ENCODE measurements around the gene CYB5RL. TPM values are rescaled to one million over a fixed set of nuclear protein-coding genes. Genes with fewer than 3 reads are reported as not detected.

The CYB5RL gene
- total RNA-seq, 1 experiment from 2014 or later, result 13.1 TPM

- TF ChIP-seq GTF2I (CRISPR knock-in tag; conservative IDR thresholded peaks at IDR 0.05) (no peak), NR3C1 (CRISPR knock-in tag; conservative IDR thresholded peaks at IDR 0.05; ENCODE audit: low read depth) (no peak), MYBL2 (CRISPR knock-in tag; IDR thresholded peaks at IDR 0.05) (no peak), ZNF281 (CRISPR knock-in tag; IDR thresholded peaks at IDR 0.05) (no peak), ESRRA (CRISPR knock-in tag; IDR thresholded peaks at IDR 0.05; ENCODE audit: borderline replicate concordance) (no peak), CBFB (CRISPR knock-in tag; IDR thresholded peaks at IDR 0.05; ENCODE audit: low read depth) (no peak), JAZF1 (CRISPR knock-in tag; IDR thresholded peaks at IDR 0.05) (no peak), ATF3 (CRISPR knock-in tag; conservative IDR thresholded peaks at IDR 0.05) (no peak), TEAD1 (CRISPR knock-in tag; IDR thresholded peaks at IDR 0.05) (no peak)
- TF ChIP-seq, protein P1, sequence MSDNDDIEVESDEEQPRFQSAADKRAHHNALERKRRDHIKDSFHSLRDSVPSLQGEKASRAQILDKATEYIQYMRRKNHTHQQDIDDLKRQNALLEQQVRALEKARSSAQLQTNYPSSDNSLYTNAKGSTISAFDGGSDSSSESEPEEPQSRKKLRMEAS (CRISPR knock-in tag; IDR thresholded peaks at IDR 0.05), result no peak
- TF ChIP-seq, protein P2, sequence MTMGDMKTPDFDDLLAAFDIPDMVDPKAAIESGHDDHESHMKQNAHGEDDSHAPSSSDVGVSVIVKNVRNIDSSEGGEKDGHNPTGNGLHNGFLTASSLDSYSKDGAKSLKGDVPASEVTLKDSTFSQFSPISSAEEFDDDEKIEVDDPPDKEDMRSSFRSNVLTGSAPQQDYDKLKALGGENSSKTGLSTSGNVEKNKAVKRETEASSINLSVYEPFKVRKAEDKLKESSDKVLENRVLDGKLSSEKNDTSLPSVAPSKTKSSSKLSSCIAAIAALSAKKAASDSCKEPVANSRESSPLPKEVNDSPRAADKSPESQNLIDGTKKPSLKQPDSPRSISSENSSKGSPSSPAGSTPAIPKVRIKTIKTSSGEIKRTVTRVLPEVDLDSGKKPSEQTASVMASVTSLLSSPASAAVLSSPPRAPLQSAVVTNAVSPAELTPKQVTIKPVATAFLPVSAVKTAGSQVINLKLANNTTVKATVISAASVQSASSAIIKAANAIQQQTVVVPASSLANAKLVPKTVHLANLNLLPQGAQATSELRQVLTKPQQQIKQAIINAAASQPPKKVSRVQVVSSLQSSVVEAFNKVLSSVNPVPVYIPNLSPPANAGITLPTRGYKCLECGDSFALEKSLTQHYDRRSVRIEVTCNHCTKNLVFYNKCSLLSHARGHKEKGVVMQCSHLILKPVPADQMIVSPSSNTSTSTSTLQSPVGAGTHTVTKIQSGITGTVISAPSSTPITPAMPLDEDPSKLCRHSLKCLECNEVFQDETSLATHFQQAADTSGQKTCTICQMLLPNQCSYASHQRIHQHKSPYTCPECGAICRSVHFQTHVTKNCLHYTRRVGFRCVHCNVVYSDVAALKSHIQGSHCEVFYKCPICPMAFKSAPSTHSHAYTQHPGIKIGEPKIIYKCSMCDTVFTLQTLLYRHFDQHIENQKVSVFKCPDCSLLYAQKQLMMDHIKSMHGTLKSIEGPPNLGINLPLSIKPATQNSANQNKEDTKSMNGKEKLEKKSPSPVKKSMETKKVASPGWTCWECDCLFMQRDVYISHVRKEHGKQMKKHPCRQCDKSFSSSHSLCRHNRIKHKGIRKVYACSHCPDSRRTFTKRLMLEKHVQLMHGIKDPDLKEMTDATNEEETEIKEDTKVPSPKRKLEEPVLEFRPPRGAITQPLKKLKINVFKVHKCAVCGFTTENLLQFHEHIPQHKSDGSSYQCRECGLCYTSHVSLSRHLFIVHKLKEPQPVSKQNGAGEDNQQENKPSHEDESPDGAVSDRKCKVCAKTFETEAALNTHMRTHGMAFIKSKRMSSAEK (CRISPR knock-in tag; IDR thresholded peaks at IDR 0.05; ENCODE audit: borderline replicate concordance), result no peak
- TF ChIP-seq, protein P3, sequence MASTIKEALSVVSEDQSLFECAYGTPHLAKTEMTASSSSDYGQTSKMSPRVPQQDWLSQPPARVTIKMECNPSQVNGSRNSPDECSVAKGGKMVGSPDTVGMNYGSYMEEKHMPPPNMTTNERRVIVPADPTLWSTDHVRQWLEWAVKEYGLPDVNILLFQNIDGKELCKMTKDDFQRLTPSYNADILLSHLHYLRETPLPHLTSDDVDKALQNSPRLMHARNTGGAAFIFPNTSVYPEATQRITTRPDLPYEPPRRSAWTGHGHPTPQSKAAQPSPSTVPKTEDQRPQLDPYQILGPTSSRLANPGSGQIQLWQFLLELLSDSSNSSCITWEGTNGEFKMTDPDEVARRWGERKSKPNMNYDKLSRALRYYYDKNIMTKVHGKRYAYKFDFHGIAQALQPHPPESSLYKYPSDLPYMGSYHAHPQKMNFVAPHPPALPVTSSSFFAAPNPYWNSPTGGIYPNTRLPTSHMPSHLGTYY (CRISPR knock-in tag; IDR thresholded peaks at IDR 0.05), result no peak
Measured at GRCh38 chr1:54245501-54245900, 45.7 kb upstream of the CYB5RL start.

DNA sequence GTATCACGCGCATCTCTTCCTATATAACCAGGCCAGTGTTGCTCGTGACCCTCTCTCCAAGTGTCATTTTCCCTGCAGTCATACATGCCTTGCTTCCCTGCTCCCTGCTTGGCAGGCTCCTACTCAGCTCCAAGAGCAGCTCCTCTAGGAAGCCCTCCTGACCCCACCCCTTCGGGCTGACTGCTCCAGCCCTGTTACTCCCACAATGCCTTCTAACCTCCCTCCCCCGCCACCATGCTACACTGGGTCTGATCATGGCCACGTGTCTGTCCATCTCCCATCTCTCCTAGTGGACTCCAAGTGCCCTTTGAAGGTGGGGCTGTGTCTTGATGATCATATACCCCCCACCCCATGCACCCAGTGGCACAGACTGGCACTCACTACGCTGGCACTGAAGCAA lies 44.8 kb upstream of the CYB5RL start:
- peak overlapping the region; percentile 67 for H3K27ac Mint-ChIP-seq
- ChIA-PET POLR2A (no interaction called here), CTCF (interaction anchor here (0.6 kb wide), 1 partner anchor 244 kb away, joined by 3 read pairs; no protein-coding TSS in a partner anchor)
- peaks cover 14% of the 10 kb centered on the region for H3K36me3 Mint-ChIP-seq
- H3K4me3 Mint-ChIP-seq, result no peak overlapping the region
- H3K4me1 Mint-ChIP-seq, result no peaks in the 10 kb centered on the region
- DNase-seq (ENCODE audit: low spot score), result no peak
- TF ChIP-seq ZNF671 (CRISPR knock-in tag; IDR thresholded peaks at IDR 0.05) (no peak), PRRX2 (CRISPR knock-in tag; IDR thresholded peaks at IDR 0.05) (no peak), ZNF263 (CRISPR knock-in tag; IDR thresholded peaks at IDR 0.05; ENCODE audit: low read depth) (no peak), HMGA2 (CRISPR knock-in tag; IDR thresholded peaks at IDR 0.05) (no peak), GTF2I (CRISPR knock-in tag; conservative IDR thresholded peaks at IDR 0.05) (no peak), CBFB (CRISPR knock-in tag; IDR thresholded peaks at IDR 0.05; ENCODE audit: low read depth) (no peak), TCF7 (CRISPR knock-in tag; IDR thresholded peaks at IDR 0.05; ENCODE audit: low read depth) (no peak), NR1H2 (CRISPR knock-in tag; IDR thresholded peaks at IDR 0.05) (no peak), ZBTB21 (CRISPR knock-in tag; IDR thresholded peaks at IDR 0.05; ENCODE audit: borderline replicate concordance) (no peak), CREB1 (CRISPR knock-in tag; IDR thresholded peaks at IDR 0.05) (no peak), EMX1 (CRISPR knock-in tag; IDR thresholded peaks at IDR 0.05) (no peak)
- TF ChIP-seq, protein P4, sequence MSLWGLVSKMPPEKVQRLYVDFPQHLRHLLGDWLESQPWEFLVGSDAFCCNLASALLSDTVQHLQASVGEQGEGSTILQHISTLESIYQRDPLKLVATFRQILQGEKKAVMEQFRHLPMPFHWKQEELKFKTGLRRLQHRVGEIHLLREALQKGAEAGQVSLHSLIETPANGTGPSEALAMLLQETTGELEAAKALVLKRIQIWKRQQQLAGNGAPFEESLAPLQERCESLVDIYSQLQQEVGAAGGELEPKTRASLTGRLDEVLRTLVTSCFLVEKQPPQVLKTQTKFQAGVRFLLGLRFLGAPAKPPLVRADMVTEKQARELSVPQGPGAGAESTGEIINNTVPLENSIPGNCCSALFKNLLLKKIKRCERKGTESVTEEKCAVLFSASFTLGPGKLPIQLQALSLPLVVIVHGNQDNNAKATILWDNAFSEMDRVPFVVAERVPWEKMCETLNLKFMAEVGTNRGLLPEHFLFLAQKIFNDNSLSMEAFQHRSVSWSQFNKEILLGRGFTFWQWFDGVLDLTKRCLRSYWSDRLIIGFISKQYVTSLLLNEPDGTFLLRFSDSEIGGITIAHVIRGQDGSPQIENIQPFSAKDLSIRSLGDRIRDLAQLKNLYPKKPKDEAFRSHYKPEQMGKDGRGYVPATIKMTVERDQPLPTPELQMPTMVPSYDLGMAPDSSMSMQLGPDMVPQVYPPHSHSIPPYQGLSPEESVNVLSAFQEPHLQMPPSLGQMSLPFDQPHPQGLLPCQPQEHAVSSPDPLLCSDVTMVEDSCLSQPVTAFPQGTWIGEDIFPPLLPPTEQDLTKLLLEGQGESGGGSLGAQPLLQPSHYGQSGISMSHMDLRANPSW (CRISPR knock-in tag; conservative IDR thresholded peaks at IDR 0.05; ENCODE audit: low read depth), result no peak
- TF ChIP-seq, protein P1 (CRISPR knock-in tag; IDR thresholded peaks at IDR 0.05), result no peak
- peak; percentile 31; the same call in 1 of the 2 replicates for ATAC-seq
- H3K9me3 Mint-ChIP-seq, result no peaks in the 10 kb centered on the region
- no peaks in the 10 kb centered on the region for H3K27me3 Mint-ChIP-seq (ENCODE audit: low read depth)

More at GRCh38 chr1:54245501-54245900, 45.7 kb upstream of the CYB5RL start:
- Mint-ChIP-seq H3K4me3 (no peak overlapping the region), H3K27ac (0 out of 2 replicates have a peak overlapping the region, but pooled peaks have one; percentile 32), H3K27me3 (ENCODE audit: low read depth) (no peaks in the 10 kb centered on the region), H3K36me3 (peaks cover 12% of the 10 kb centered on the region), H3K9me3 (no peaks in the 10 kb centered on the region), H3K4me1 (peaks cover 3% of the 10 kb centered on the region; the same call in 1 of the 2 replicates)
- ATAC-seq, result no peak
- ChIA-PET CTCF (no interaction called here), POLR2A (no interaction called here)
- no peak for DNase-seq (ENCODE audit: low spot score)

Measured in WTC11 (cell line).